Measurements from ENCODE around the gene PRKCE. TPM values are rescaled to one million over a fixed set of nuclear protein-coding genes. Genes with fewer than 3 reads are reported as not detected.
"Not testable (repeated sequence)": the region's sequence is repeated elsewhere in the genome, so short reads cannot be mapped to it uniquely, and the experiment has no call there.

PRKCE gene
- total RNA-seq, 1 donor from 2014 or later = 23.6 TPM

GRCh38 chr2:45664635-45665261 is 13.3 kb downstream of the PRKCE start:
- DNase-seq (ENCODE audit: low read depth in 2 of 2) = no peak

DNA sequence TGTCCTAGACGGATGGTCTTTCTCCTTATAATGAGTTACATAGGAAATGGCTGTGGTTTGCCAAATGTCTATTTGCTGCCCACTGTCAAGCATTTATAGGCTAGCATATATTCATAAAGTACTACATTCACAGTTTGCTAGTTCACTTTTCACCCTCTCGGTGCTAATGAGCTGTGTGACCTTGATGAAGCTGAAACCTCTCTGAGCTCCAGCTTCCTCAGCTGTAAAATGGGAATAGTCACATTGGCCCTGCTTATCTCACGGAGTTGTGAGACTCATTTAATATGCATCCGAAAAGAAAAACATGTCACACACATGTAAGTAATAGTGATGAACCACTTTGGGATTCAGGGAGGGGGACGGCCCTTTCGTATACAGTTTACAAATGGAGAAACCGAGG is 17.0 kb downstream of the PRKCE start:
- DNase-seq (ENCODE audit: low read depth in 2 of 2) = no peak

DNA sequence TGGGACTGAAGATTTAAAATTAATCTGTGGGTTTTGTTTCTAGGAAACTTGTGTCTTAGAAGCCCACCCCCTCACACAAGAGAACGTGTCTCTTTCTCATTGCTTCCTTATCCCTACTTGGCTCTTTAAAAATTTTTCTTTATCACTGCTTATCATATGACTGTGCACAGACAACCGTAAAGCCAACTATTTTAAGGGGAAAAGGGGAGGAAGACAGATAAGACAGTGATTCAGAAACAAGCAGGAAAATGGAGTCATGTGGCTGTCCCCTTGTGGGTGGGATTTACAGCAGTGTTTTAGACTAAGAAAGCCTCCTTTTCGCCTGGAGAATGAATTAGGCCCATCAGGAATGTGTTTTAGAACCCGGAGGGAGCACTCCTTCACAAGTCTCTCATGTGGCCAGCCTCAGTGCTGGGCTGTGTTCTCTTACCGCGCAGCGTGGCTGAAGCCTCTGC is 17.6 kb downstream of the PRKCE start:
- DNase-seq (ENCODE audit: low read depth in 2 of 2) = peak; percentile 54 to 80

DNA sequence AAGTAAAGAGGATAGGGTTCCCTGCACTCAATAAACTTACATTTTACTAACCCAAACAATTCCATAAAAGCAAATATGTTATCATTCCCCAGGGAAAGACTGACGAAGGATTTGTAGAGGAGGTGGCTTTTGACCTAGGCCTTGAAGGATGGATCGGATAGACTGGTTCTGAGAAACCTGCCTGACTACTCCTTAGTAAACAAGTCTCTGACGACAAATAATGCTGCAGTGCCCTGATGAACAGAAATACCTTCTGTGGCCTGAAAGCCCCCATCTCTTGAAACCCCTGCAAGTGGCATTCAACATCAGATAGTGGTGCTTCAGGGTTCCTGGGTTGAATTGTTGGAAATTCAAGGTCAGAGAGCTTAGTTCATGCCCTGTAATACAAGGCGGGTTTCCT is 19.2 kb downstream of the PRKCE start:
- no peak for DNase-seq (ENCODE audit: low read depth in 2 of 2)

DNA sequence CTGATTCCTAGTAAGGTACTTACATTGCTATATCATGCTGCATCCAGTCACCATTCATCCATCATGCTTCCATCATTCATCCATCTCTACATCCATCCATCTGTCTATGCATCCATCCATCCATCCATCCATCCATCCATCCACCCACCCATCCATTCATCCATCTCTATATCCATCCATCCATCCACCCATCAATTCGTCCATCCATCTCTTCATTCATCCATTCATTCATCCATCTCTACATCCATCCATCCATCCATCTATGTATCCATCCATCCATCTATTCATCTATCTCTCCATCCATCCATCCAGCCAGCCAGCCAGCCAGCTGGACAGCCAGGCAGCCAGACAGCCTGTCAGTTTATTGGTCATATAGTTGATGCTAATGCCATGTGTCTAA is 20.7 kb downstream of the PRKCE start:
- DNase-seq (ENCODE audit: low read depth in 2 of 2) = no peak

DNA sequence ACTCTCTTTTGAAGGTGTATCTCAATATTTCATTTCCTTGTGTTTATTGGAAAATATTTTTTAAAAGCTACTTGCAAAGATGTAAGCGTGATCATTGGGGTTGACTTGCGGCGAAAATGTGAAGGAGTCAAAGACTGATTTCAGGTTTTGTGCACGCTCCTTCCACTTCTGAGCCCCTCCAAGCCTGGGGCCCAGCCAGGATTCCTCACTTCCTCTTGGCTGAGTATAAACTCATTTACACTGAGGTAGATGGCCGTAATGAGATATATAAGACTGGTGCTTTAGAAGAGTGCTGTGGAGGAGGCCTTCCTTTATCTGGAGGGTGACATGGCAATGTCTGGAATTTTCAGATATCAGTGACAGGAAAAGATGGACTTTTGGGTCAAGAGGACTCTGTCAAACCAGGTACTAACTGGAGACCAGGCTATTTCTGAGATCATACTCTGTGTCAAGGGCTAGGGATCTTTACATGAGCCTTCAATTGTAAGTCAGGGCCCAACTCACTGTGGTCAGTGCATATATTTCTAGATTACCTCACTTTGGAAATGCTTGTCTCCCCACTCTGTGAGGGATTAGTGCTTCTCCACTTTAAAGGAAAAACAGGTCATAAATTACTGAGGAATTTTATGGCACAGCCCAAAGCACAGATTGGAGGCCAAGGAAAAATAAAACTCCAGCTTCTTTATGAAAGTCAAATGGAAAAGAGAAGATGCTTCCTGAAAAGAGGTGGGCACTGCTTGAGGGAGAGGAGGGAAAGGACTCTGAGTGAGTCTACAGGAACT is 22.8 kb downstream of the PRKCE start:
- DNase-seq (ENCODE audit: low read depth in 2 of 2) = no peak

- DNase-seq (ENCODE audit: low read depth in 2 of 2) = no peak
Observed at GRCh38 chr2:45675263-45675812, 23.9 kb downstream of the PRKCE start.

DNA sequence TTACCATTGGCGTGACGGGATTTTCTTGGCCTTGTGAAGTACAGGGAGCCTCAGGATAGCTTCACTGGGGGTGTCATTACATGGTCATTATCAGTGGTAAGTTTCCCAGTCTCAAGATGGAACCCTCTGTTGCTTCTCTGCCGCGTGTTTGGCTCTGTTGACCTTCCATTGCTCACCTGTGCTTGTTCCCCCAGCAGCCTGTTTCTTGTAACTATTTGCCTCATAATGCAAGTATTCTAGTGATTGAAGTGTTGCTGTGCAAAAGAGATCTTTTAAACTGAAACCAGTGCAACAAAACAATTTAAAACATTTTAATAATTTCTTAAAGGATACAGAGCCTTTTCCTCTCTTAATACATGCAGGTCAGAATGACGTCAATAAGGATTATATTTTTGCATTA is 24.6 kb downstream of the PRKCE start:
- DNase-seq (ENCODE audit: low read depth in 2 of 2) = no peak

- peak in 1 of 2 donors; percentile 28 for DNase-seq (ENCODE audit: low read depth in 2 of 2)
Observed at GRCh38 chr2:45678791-45679348, 27.4 kb downstream of the PRKCE start.

DNA sequence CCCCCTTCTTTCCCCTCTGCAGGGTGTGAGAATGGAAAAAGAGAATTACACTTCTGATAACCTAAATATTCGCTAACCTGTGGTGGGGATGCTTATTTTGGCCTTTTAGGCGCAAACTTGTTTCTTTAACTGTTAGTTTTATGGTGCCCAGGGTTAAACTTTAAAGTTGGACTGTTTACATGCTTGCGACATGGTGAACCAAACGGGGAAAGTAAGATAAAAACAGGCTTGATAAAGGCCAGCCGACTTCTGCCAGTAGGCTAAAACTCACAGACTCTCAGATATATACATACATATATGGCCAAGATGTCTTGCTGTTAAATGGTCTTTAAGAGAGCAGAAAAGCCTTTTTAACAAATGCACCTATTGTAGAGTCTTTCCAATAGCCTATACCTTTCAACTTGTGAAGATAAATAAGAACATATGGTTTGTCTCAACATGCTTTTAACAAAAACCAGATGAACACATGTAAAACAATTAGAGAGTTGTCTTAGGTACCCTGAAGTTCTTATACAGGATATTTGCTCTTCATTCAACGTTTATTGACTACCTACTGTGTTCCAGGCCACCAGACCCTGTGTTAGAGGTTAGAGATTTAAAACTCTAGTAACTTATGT is 29.0 kb downstream of the PRKCE start:
- DNase-seq (ENCODE audit: low read depth in 2 of 2) = no peak

- DNase-seq (ENCODE audit: low read depth in 2 of 2) = peak; percentile 87 to 88
Observed at GRCh38 chr2:45681675-45682074, 30.2 kb downstream of the PRKCE start.

GRCh38 chr2:45683292-45683691 is 31.8 kb downstream of the PRKCE start:
- DNase-seq (ENCODE audit: low read depth in 2 of 2) = peak in 1 of 2 donors; percentile 39

DNA sequence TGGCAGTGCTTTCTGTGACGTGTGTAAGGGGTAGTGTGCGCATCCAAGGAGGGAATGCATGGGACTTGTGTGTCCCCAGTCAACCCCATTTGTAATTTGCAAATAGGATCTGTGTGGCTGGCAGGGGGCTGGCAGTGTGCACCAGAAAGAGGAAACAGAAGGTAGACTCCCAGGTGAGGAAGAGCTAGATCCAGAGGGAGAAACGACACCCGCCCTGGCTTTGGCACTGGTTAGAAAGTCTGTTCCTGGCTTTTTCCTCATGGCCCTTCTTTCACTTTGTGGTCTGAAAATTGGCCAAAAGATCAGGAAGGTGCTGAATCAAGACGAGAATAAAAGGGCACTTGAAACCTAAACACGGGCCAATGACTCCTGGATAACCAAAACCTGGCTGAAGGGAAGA is 33.3 kb downstream of the PRKCE start:
- DNase-seq (ENCODE audit: low read depth in 2 of 2) = no peak

GRCh38 chr2:45685260-45685659 is 33.8 kb downstream of the PRKCE start:
- DNase-seq (ENCODE audit: low read depth in 2 of 2) = no peak

- DNase-seq (ENCODE audit: low read depth in 2 of 2) = no peak
Observed at GRCh38 chr2:45687964-45688363, 36.5 kb downstream of the PRKCE start.

GRCh38 chr2:45688479-45689298 is 37.2 kb downstream of the PRKCE start:
- DNase-seq (ENCODE audit: low read depth in 2 of 2) = no peak

- DNase-seq (ENCODE audit: low read depth in 2 of 2) = no peak
Observed at GRCh38 chr2:45690231-45690630, 38.8 kb downstream of the PRKCE start.

DNA sequence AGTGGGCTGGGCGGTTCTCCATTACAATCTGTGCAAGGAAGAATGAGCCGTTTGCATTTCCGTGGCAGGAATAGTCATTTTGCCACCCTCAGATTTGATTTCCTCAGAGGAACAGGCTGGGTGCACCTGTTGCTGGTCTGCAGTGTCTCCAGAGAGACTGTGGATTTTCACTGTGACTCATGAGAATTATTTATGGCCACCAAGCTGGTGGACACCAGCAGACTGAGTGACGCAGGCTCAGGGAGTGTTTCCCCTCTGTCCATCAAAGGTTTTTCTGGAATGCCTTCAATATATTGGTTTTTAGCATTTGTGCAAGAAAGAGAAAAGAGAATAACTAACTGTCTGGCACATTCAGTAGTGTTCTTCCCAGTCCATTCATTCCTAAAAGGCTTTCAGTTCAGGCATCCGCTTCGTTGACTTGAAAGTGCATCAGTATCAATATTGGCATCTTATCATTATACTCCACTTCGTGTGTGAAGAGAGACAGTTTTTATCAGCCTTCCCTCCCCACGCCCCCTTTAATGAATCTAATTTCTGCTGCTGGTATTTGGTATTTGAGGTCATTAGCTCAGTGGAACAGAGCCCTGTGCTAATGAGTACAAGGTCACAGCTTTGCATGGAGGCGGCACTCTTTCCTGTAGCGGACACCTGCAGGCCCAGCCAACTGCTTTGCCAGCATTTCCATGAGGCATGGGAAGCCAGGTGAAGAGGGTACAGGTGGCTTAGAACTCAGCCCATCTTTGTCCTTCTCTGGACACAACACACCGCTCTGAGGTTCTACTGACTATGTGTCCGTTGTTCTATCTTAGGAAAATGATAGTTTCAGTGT is 39.9 kb downstream of the PRKCE start:
- DNase-seq (ENCODE audit: low read depth in 2 of 2) = peak in 1 of 2 donors; percentile 29

- DNase-seq (ENCODE audit: low read depth in 2 of 2) = no peak
Observed at GRCh38 chr2:45692566-45692965, 41.1 kb downstream of the PRKCE start.

DNA sequence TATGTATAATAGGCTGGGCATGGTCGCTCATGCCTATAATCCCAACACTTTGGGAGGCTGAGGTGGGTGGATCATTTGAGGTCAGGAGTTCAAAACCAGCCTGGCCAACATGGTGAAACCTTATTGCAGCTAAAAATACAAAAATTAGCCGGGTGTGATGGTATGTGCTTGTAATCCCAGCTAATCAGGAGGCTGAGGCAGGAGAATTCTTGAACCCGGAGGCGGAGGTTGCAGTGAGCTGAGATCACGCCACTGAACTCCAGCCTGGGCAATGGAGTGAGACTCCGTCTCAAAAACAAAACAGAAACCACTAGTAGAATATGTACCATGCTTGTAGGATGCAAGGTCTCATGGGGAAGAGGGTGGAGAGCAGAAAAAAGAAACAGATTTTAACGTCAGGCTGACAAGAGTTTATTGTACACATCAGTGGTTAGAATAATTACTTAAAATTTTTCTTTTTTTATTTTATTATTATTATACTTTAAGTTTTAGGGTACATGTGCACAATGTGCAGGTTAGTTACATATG is 44.1 kb downstream of the PRKCE start:
- not testable (repeated sequence) for DNase-seq (ENCODE audit: low read depth in 2 of 2)
